Measurements from ENCODE around the gene SCAMP2.

DNA sequence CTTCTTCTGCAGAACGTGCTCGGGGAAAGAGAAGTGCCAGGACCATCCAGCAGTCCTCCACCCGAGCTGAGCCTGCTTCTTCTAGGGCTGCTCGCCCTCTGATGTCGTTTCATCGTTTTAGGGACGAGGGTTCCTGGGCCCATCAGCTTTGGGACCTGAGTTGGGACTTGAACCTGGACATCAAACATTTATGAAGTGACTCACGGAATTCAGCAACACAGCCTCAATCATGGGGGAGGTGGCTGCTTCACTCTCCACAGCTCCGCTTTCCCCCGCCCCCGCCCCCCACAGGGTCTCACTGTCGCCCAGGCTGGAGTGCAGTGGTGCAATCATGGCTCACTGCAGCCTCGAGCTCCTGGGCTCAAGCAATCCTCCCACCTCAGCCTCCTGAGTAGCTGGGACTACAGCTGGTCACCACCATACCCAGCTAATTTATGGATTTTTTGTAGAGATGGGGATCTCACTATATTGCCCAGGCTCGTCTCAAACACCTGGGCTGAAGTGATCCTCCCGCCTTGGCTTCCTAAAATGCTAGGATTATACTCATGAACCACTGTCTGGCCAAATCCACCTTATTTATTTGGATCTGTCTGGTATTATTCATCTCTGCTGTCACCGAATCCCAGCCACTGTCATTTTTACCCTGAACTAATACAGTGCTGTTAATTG is 725 bp upstream of the SCAMP2 start:
- TF ChIP-seq YBX1 (IDR thresholded peaks at IDR 0.05) (no peak), SPI1 (IDR thresholded peaks at IDR 0.05; ENCODE audit: borderline replicate concordance, insufficient read depth, low read depth, low read length) (no peak), CHD2 (IDR thresholded peaks at IDR 0.05; ENCODE audit: borderline replicate concordance, low read depth, low read length) (no peak), EP300 (IDR thresholded peaks at IDR 0.05; ENCODE audit: borderline replicate concordance in 1 of 2, control insufficient read depth in 1 of 2, low read depth in 2 of 2, low read length in 2 of 2) (no peak), POLR2A (IDR thresholded peaks at IDR 0.05; ENCODE audit: low read depth, low read length) (no peak), HDAC2 (IDR thresholded peaks at IDR 0.05) (no peak), YY1 (IDR thresholded peaks at IDR 0.05; ENCODE audit: low read depth, low read length) (no peak), POLR2AphosphoS5 (IDR thresholded peaks at IDR 0.05; ENCODE audit: low read length) (no peak), TAF1 (IDR thresholded peaks at IDR 0.05; ENCODE audit: borderline replicate concordance, low read depth, low read length) (no peak), EZH2 (IDR thresholded peaks at IDR 0.05; ENCODE audit: borderline replicate concordance, control insufficient read depth, low read depth, low read length) (no peak), MXI1 (IDR thresholded peaks at IDR 0.05; ENCODE audit: low read depth, low read length) (no peak)
- TF ChIP-seq, protein P1, sequence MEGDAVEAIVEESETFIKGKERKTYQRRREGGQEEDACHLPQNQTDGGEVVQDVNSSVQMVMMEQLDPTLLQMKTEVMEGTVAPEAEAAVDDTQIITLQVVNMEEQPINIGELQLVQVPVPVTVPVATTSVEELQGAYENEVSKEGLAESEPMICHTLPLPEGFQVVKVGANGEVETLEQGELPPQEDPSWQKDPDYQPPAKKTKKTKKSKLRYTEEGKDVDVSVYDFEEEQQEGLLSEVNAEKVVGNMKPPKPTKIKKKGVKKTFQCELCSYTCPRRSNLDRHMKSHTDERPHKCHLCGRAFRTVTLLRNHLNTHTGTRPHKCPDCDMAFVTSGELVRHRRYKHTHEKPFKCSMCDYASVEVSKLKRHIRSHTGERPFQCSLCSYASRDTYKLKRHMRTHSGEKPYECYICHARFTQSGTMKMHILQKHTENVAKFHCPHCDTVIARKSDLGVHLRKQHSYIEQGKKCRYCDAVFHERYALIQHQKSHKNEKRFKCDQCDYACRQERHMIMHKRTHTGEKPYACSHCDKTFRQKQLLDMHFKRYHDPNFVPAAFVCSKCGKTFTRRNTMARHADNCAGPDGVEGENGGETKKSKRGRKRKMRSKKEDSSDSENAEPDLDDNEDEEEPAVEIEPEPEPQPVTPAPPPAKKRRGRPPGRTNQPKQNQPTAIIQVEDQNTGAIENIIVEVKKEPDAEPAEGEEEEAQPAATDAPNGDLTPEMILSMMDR (IDR thresholded peaks at IDR 0.05 in 2 of 3, conservative IDR thresholded peaks at IDR 0.05 in 1 of 3; ENCODE audit: control insufficient read depth in 2 of 3, extremely low read depth in 1 of 3, insufficient read depth in 1 of 3, low read depth in 3 of 3, low read length in 3 of 3) = no peak
